HCT116 (cell line): ENCODE results near the gene ZNF555. TPM values are rescaled to one million over a fixed set of nuclear protein-coding genes. Genes with fewer than 3 reads are reported as not detected.
"Not testable (repeated sequence)": the region's sequence is repeated elsewhere in the genome, so short reads cannot be mapped to it uniquely, and the experiment has no call there.

Source experiments
- ATAC-seq: fragments of 200-7000 bp; cut with Tn5 transposase; 2 replicates; pipeline ENCODE4 v1.9.1; 2020; ENCODE audit warnings: mild to moderate bottlenecking, moderate library complexity
- BruUV-seq: library from RNA; stranded (reverse); fragments of 400-500 nt; replicated peaks from 2 replicates; lab custom pipeline; 2021; lab: Mats Ljungman, UMichigan
- CTCF ChIA-PET: fragments of 300-600 bp; sonication (Branson Sonifier 250); formaldehyde crosslinking; loops from one replicate; lab custom pipeline; 2021; ENCODE audit warnings: antibody characterized with exemption; lab: Charles Lee
- POLR2A ChIA-PET: fragments of 300-600, 350-600 bp; sonication (Branson Sonifier 250); formaldehyde crosslinking; loops from one replicate; lab custom pipeline; 2021; ENCODE audit warnings: antibody characterized with exemption; lab: Charles Lee
- RAD21 ChIA-PET, 2 experiments: fragments of 300-600 bp; sonication (Branson Sonifier 250); formaldehyde crosslinking; loops; one replicate each; lab custom pipeline; 2023; ENCODE audit warnings: low total read pairs in 2 of 2; ENCODE audit not compliant: uncharacterized antibody in 2 of 2, unreplicated experiment in 2 of 2, low non-redundant PET in 1 of 2; lab: Charles Lee
- DNase-seq: peaks from one replicate; pipeline ENCODE4 v3.0.0-alpha.2; 2010; ENCODE audit warnings: low read depth, low spot score
- H2AFZ ChIP-seq: fragments of 200-600 bp; shearing (Covaris generic), sonication (generic); 2 replicates; pipeline ENCODE4 v1.6.1; 2017; ENCODE audit warnings: low read depth, mixed run types, mixed read lengths, antibody characterized with exemption, low read length; ENCODE audit not compliant: poor library complexity, severe bottlenecking
- H3K27ac ChIP-seq: 2 replicates; pipeline ENCODE4 v1.5.1; 2012; ENCODE audit warnings: low read depth, low read length
- H3K27me3 ChIP-seq: fragments of 200-600 bp; sonication (generic); 2 replicates; pipeline ENCODE4 v1.6.1; 2016; ENCODE audit warnings: mixed run types, low read length, mixed read lengths; ENCODE audit not compliant: insufficient read depth
- H3K36me3 ChIP-seq, 2 experiments: fragments of 200-500 bp in 1 of 2; fragments of 200-600 bp in 1 of 2; sonication (Bioruptor generic) in 1 of 2; sonication (generic) in 1 of 2; 2 replicates each; pipeline versions ENCODE4 v1.5.1 to v1.6.1; 2014 to 2016; ENCODE audit warnings: low read length in 2 of 2, inconsistent platforms in 1 of 2, mixed read lengths in 1 of 2, mixed run types in 1 of 2; ENCODE audit not compliant: insufficient read depth in 2 of 2, control insufficient read depth in 1 of 2
- H3K4me1 ChIP-seq, 2 experiments: fragments of 200-600 bp in 1 of 2; sonication (generic) in 1 of 2; 2 replicates each; pipeline versions ENCODE4 v1.5.1 to v1.6.1; 2012 to 2017; ENCODE audit warnings: low read length in 2 of 2, inconsistent platforms in 1 of 2, mild to moderate bottlenecking in 1 of 2, mixed read lengths in 1 of 2, mixed run types in 1 of 2, moderate library complexity in 1 of 2; ENCODE audit not compliant: insufficient read depth in 2 of 2, control insufficient read depth in 1 of 2
- H3K4me2 ChIP-seq: fragments of 200-600 bp; sonication (generic); 2 replicates; pipeline ENCODE4 v1.6.1; 2017; ENCODE audit warnings: mixed run types, low read length, mixed read lengths
- H3K4me3 ChIP-seq, 2 experiments: fragments of 200-600 bp in 1 of 2; sonication (generic) in 1 of 2; replicated peaks in 1 of 2; 2 replicates each; pipeline ENCODE4 v1.5.1; 2011 to 2016; ENCODE audit warnings: low read length in 2 of 2, control low read depth in 1 of 2, low read depth in 1 of 2, mild to moderate bottlenecking in 1 of 2, mixed read lengths in 1 of 2, mixed run types in 1 of 2
- H3K79me2 ChIP-seq: fragments of 200-600 bp; sonication (generic); 2 replicates; pipeline ENCODE4 v1.6.1; 2017; ENCODE audit warnings: mild to moderate bottlenecking, mixed run types, low read length, moderate library complexity, mixed read lengths; ENCODE audit not compliant: insufficient read depth
- H3K9ac ChIP-seq: fragments of 200-600 bp; sonication (generic); 2 replicates; pipeline ENCODE4 v1.6.1; 2016; ENCODE audit warnings: low read length, mixed read lengths
- H3K9me2 ChIP-seq: fragments of 200-600 bp; sonication (generic), shearing (Covaris generic); 2 replicates; pipeline ENCODE4 v1.6.1; 2017; ENCODE audit warnings: mixed run types, mild to moderate bottlenecking, moderate library complexity; ENCODE audit not compliant: insufficient read depth
- H3K9me3 ChIP-seq, 2 experiments: fragments of 200-500 bp in 1 of 2; fragments of 200-600 bp in 1 of 2; sonication (Bioruptor generic) in 1 of 2; sonication (generic) in 1 of 2; 2 replicates each; pipeline ENCODE4 v1.6.1; 2014 to 2017; ENCODE audit warnings: low read length in 2 of 2, mixed read lengths in 2 of 2, inconsistent platforms in 1 of 2, low read depth in 1 of 2, mild to moderate bottlenecking in 1 of 2, mixed run types in 1 of 2, moderate library complexity in 1 of 2; ENCODE audit not compliant: control insufficient read depth in 1 of 2, insufficient read depth in 1 of 2
- H4K20me1 ChIP-seq: fragments of 200-600 bp; sonication (generic), shearing (Covaris generic); 2 replicates; pipeline ENCODE4 v1.6.1; 2017; ENCODE audit warnings: mixed run types, mild to moderate bottlenecking, moderate library complexity; ENCODE audit not compliant: insufficient read depth
- CBX3 ChIP-seq: IDR thresholded peaks from 2 replicates; pipeline ENCODE4 v1.6.1; 2012; ENCODE audit warnings: low read depth
- EGR1 ChIP-seq: IDR thresholded peaks from 2 replicates; pipeline ENCODE4 v1.6.1; 2012; ENCODE audit warnings: low read depth
- EZH2phosphoT487 ChIP-seq: fragments of 200-600 bp; IDR thresholded peaks from 2 replicates; pipeline ENCODE4 v1.6.1; 2018; ENCODE audit warnings: antibody characterized with exemption, borderline replicate concordance
- FOSL1 ChIP-seq: IDR thresholded peaks from 2 replicates; pipeline ENCODE4 v1.6.1; 2012; ENCODE audit warnings: low read depth
- JUND ChIP-seq: IDR thresholded peaks from 2 replicates; pipeline ENCODE4 v1.6.1; 2012
- POLR2AphosphoS5 ChIP-seq: IDR thresholded peaks from 2 replicates; pipeline ENCODE4 v1.6.1; 2011; ENCODE audit warnings: mild to moderate bottlenecking, low read depth, low read length, moderate library complexity
- RAD21 ChIP-seq: IDR thresholded peaks from 2 replicates; pipeline ENCODE4 v1.6.1; 2012; ENCODE audit warnings: low read depth, mild to moderate bottlenecking
- SP1 ChIP-seq: IDR thresholded peaks from 2 replicates; pipeline ENCODE4 v1.6.1; 2012; ENCODE audit warnings: low read depth
- SRF ChIP-seq: IDR thresholded peaks from 2 replicates; pipeline ENCODE4 v1.6.1; 2012; ENCODE audit warnings: low read depth
- ZFX ChIP-seq: fragments of 450-650 bp; IDR thresholded peaks from 2 replicates; pipeline ENCODE4 v1.6.1; 2017
- intact Hi-C: fragments of 100-400 bp; cut with micrococcal nuclease; formaldehyde crosslinking; loops from 2 replicates; pipeline ENCODE4 v1.10.0; 2022
- total RNA-seq: library from RNA; stranded (reverse); gene quantifications from one replicate; pipeline ENCODE4 v1.2.1, GENCODE V29; 2021; ENCODE audit not compliant: unreplicated experiment
- TF ChIP-seq, protein P1 (sequence below): IDR thresholded peaks from 2 replicates; pipeline ENCODE4 v1.6.1; 2012
- TF ChIP-seq, protein P2 (sequence below): IDR thresholded peaks from 2 replicates; pipeline ENCODE4 v1.6.1; 2012; ENCODE audit warnings: low read depth
- TF ChIP-seq, protein P3 (sequence below): IDR thresholded peaks from 2 replicates; pipeline ENCODE4 v1.6.1; 2011; ENCODE audit warnings: mild to moderate bottlenecking, low read length, moderate library complexity; ENCODE audit not compliant: insufficient replicate concordance; ENCODE audit errors: extremely low read depth

Gene ZNF555
- total RNA-seq, 1 experiment from 2014 or later = 4.5 TPM

DNA sequence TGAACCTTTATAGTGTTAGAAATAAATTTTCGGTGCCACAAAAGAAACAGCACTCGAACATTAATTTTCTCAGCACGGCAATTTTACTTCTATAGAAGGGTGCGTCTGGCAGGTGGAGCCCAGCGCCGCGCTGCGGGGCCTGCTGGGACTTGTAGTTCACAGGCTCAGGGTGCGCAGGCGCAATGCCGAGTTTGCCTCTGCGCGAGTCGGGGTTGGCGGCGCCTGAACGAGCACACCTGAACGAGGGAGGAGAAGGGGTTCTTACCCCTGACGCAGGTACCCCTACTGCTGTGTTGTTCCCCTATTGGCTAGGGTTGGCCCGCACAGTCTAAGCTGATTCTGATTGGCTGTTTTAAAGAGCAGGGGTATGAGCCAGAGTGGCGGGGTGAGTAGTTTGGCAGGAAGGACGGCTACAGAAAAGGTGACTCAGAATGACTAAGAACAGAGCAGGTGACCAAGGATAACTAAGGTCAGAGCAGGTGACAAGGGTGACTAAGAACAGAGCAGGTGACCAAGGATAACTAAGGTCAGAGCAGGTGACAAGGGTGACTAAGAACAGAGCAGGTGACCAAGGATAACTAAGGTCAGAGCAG lies 23.9 kb upstream of the ZNF555 start:
- H3K9me3 ChIP-seq, H3K79me2 ChIP-seq, RAD21 ChIA-PET, H3K36me3 ChIP-seq, ATAC-seq, CTCF ChIA-PET, intact Hi-C loops, H3K27me3 ChIP-seq, H2AFZ ChIP-seq, H3K9me2 ChIP-seq, H3K4me3 ChIP-seq, BruUV-seq, H3K9ac ChIP-seq, POLR2A ChIA-PET: not testable (repeated sequence)
- H3K27ac ChIP-seq = peak overlapping the region; percentile 47; the same call in 1 of the 2 replicates
- H3K4me2 ChIP-seq = peak overlapping the region; percentile 31
- H3K4me1 ChIP-seq = peaks cover 6 to 18% of the 10 kb centered on the region in 2 experiments
- TF ChIP-seq JUND (peak; percentile 62), SP1 (peak; percentile 41; the same call in 1 of the 2 replicates), FOSL1 (peak; percentile 80)
- TF ChIP-seq, all 23 proteins: peak for 3; not testable (repeated sequence) for 20
- DNase-seq = peak; percentile 50
- H4K20me1 ChIP-seq = not testable (repeated sequence)

DNA sequence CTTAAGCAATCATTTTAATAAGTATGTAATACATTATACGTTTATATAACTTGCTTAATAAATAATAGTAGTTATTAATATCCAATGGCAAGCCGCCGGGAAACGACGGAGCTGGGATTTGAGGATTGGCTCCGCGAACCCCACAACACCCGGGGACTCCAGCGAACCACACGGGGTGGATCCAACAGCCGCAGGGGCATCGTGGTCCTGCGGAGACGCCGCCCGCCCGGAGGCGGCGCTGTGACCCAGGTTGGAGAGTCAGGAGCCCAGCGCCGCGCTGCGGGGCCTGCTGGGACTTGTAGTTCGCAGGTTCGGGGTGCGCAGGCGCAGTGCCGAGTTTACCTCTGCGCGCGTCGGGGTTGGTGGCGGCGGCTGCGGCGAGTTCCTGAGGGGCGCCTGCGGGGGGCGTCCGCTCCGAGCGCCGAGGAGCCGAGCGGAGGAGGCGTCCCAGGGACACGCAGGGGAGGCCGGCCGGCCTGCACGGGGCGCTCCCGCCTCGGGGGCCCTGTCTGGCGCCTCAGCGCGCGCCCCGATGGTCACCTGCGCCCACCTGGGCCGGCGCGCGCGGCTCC lies 21.6 kb upstream of the ZNF555 start, which contains the start of gene ZNF554:
Gene ZNF554, plus strand, starts transcription at position 329 of the 572 bp plus-strand sequence. Its CDS starts 204 bp downstream, at position 533.
- H3K4me3 ChIP-seq = peak within 1 kb of the TSS; percentile 65 to 95
- no peaks in the 10 kb centered on the region for H3K9me2 ChIP-seq
- ChIA-PET POLR2A (interaction anchor here (1.0 kb wide), 1 partner anchor 35 kb away, joined by 5 read pairs; the partner anchor contains the start of gene THOP1), CTCF (interaction anchor here (1.0 kb wide), 1 partner anchor 171 kb away, joined by 3 read pairs; no protein-coding TSS in a partner anchor), RAD21 (no interaction called here)
- H2AFZ ChIP-seq = peak within 1 kb of the TSS; percentile 90
- peak within 1 kb of the TSS; percentile 79 for H3K9ac ChIP-seq
- 0 out of 2 replicates have a peak, but pooled peaks cover 4% of the 10 kb centered on the region for H3K79me2 ChIP-seq
- BruUV-seq = no TSS peak
- DNase-seq (peak; percentile 93), ATAC-seq (peak; percentile 95)
- peak within 1 kb of the TSS; percentile 53; the same call in 1 of the 2 replicates for H3K27ac ChIP-seq
- no peaks in the 10 kb centered on the region for H3K27me3 ChIP-seq
- H3K9me3 ChIP-seq = no peaks in the 10 kb centered on the region
- no peaks in the 10 kb centered on the region for H4K20me1 ChIP-seq
- intact Hi-C loops = no loop called here
- peak within 1 kb of the TSS; percentile 98 for H3K4me2 ChIP-seq
- H3K36me3 ChIP-seq = no peaks in the 10 kb centered on the region
- peaks cover 6 to 18% of the 10 kb centered on the region in 2 experiments for H3K4me1 ChIP-seq
- TF ChIP-seq SP1 = peak; percentile 57
- TF ChIP-seq RAD21 = no peak; the same call in none of the 2 replicates
- TF ChIP-seq, protein P1, sequence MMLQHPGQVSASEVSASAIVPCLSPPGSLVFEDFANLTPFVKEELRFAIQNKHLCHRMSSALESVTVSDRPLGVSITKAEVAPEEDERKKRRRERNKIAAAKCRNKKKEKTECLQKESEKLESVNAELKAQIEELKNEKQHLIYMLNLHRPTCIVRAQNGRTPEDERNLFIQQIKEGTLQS = no peak
- TF ChIP-seq, protein P2, sequence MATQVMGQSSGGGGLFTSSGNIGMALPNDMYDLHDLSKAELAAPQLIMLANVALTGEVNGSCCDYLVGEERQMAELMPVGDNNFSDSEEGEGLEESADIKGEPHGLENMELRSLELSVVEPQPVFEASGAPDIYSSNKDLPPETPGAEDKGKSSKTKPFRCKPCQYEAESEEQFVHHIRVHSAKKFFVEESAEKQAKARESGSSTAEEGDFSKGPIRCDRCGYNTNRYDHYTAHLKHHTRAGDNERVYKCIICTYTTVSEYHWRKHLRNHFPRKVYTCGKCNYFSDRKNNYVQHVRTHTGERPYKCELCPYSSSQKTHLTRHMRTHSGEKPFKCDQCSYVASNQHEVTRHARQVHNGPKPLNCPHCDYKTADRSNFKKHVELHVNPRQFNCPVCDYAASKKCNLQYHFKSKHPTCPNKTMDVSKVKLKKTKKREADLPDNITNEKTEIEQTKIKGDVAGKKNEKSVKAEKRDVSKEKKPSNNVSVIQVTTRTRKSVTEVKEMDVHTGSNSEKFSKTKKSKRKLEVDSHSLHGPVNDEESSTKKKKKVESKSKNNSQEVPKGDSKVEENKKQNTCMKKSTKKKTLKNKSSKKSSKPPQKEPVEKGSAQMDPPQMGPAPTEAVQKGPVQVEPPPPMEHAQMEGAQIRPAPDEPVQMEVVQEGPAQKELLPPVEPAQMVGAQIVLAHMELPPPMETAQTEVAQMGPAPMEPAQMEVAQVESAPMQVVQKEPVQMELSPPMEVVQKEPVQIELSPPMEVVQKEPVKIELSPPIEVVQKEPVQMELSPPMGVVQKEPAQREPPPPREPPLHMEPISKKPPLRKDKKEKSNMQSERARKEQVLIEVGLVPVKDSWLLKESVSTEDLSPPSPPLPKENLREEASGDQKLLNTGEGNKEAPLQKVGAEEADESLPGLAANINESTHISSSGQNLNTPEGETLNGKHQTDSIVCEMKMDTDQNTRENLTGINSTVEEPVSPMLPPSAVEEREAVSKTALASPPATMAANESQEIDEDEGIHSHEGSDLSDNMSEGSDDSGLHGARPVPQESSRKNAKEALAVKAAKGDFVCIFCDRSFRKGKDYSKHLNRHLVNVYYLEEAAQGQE = no peak
- TF ChIP-seq POLR2AphosphoS5 = peak; percentile 82
- no peak for TF ChIP-seq SRF
- no peak; the same call in 1 of the 2 replicates for TF ChIP-seq ZFX
- TF ChIP-seq JUND = no peak
- TF ChIP-seq CBX3 = peak; percentile 86; the same call in 1 of the 2 replicates
- TF ChIP-seq EGR1 = no peak
- TF ChIP-seq, protein P3, sequence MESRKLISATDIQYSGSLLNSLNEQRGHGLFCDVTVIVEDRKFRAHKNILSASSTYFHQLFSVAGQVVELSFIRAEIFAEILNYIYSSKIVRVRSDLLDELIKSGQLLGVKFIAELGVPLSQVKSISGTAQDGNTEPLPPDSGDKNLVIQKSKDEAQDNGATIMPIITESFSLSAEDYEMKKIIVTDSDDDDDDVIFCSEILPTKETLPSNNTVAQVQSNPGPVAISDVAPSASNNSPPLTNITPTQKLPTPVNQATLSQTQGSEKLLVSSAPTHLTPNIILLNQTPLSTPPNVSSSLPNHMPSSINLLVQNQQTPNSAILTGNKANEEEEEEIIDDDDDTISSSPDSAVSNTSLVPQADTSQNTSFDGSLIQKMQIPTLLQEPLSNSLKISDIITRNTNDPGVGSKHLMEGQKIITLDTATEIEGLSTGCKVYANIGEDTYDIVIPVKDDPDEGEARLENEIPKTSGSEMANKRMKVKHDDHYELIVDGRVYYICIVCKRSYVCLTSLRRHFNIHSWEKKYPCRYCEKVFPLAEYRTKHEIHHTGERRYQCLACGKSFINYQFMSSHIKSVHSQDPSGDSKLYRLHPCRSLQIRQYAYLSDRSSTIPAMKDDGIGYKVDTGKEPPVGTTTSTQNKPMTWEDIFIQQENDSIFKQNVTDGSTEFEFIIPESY = no peak
- TF ChIP-seq EZH2phosphoT487 = no peak
